Stomach (tissue), 9 donors: ENCODE results near the gene DCDC1. TPM values are rescaled to one million over a fixed set of nuclear protein-coding genes. Genes with fewer than 3 reads are reported as not detected.
A peak's percentile ranks its signal among the peaks of the same experiment; 100 is the strongest.

ENCODE experiments used
- DNase-seq, 2 donors: peaks; one replicate each; pipeline versions ENCODE4 v3.0.0 to v3.0.0-alpha.2; 2013 to 2019
- H3K27ac ChIP-seq, 5 donors: fragments of 200-600 bp in 4 of 5; sonication (generic) in 4 of 5; one replicate each; pipeline ENCODE4 v1.5.1; 2013 to 2019; ENCODE audit warnings: mild to moderate bottlenecking in 1 of 5, moderate library complexity in 1 of 5
- H3K27me3 ChIP-seq, 3 donors: fragments of 200-600 bp; sonication (generic); one replicate each; pipeline ENCODE4 v1.5.1; 2017 to 2019; ENCODE audit warnings: mixed run types in 1 of 3
- H3K36me3 ChIP-seq, 4 donors: fragments of 200-600 bp; sonication (generic); 1 replicate in 3 of 4; 2 replicates in 1 of 4; pipeline ENCODE4 v1.5.1; 2016 to 2019
- H3K4me1 ChIP-seq, 4 donors: fragments of 200-600 bp; sonication (generic); one replicate each; pipeline ENCODE4 v1.5.1; 2016 to 2019
- H3K4me3 ChIP-seq, 4 donors: fragments of 200-600 bp; sonication (generic) in 3 of 4; one replicate each; pipeline ENCODE4 v1.5.1; 2016 to 2019; ENCODE audit warnings: mild to moderate bottlenecking in 1 of 4
- H3K9me3 ChIP-seq, 4 donors: fragments of 200-600 bp; sonication (generic); one replicate each; pipeline ENCODE4 v1.5.1; 2016 to 2019
- EP300 ChIP-seq: sonication (generic); formaldehyde crosslinking; IDR thresholded peaks from one replicate; pipeline ENCODE4 v1.6.1; 2017; ENCODE audit warnings: antibody characterized with exemption
- POLR2A ChIP-seq, 4 donors: fragments of 450-650 bp; IDR thresholded peaks; one replicate each; pipeline ENCODE4 v1.6.1; 2016; ENCODE audit warnings: antibody characterized with exemption in 4 of 4, control low read depth in 2 of 4, mild to moderate bottlenecking in 1 of 4, moderate library complexity in 1 of 4
- POLR2AphosphoS5 ChIP-seq, 3 donors: sonication (generic); formaldehyde crosslinking; IDR thresholded peaks; one replicate each; pipeline ENCODE4 v1.6.1; 2016; ENCODE audit warnings: antibody characterized with exemption in 3 of 3
- WGBS, 5 donors: extraction: QIAGEN DNeasy Blood & Tissue Kit in 3 of 5; methylation state at CpG; one replicate each; pipeline versions ENCODE4 v1.1.5 to v1.1.7; 2013 to 2018; 5-methylcytosine and 5-hydroxymethylcytosine counted together
- intact Hi-C: fragments of 100-400 bp; cut with DNase I; formaldehyde crosslinking; loops from one replicate; pipeline ENCODE4 v1.15.1; 2023; ENCODE audit warnings: low total_unique reads
- polyA plus RNA-seq, 3 donors: library from polyadenylated mRNA; stranded (reverse); fragments of 200-250 nt; gene quantifications; one replicate each; pipeline ENCODE4 v1.2.3, GENCODE V29; 2013
- total RNA-seq, 5 donors: library from RNA; depleted of rRNA; stranded (reverse); fragments of >200 nt; gene quantifications; one replicate each; pipeline versions ENCODE4 v1.1.0 to v1.2.3, GENCODE V29; 2014 to 2016
- TF ChIP-seq, protein P1 (sequence below), 7 experiments: fragments of 450-650 bp in 4 of 7; fragments of 200-600 bp in 3 of 7; sonication (generic) in 3 of 7; IDR thresholded peaks; one replicate each; pipeline ENCODE4 v1.5.1; 2016 to 2019; ENCODE audit warnings: antibody characterized with exemption in 7 of 7, control low read depth in 2 of 7, mild to moderate bottlenecking in 1 of 7
- donor health status: healthy with polysubstance abuse.
- donor health status: Bipolar disorder and iron deficiency.
- donor health status: healthy.

Gene DCDC1
- total and polyA plus RNA-seq, 8 donors = 0.45 to 0.55 TPM; not detected in 6

DNA sequence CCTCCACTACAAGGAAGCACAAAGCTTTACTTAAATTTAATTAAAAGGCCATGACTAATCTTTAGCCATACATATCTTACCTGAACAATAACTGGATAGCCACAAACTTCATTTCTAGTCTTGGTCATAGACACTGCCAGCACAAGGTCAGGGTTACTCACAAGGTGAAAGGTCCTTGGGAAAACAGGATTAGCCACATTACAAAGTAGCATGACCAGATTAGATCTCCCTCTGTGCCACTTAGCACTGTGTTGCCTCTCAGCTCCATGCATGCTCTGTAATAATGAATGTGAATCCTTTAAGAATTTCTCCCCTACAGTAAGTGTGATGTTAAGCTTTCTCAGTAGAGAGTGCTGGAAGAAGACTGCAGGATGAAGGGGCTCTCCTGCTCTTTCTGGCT is 458.3 kb downstream of the DCDC1 start:
- peak in 1 of 2 donors; percentile 23 for DNase-seq
- Histone ChIP-seq H3K4me1 (peaks cover 0 to 7% (median 0%) of the 10 kb centered on the region in 4 donors), H3K36me3 (no peaks in the 10 kb centered on the region), H3K9me3 (no peaks in the 10 kb centered on the region), H3K27me3 (no peaks in the 10 kb centered on the region), H3K27ac (no peak overlapping the region), H3K4me3 (no peak overlapping the region)
- TF ChIP-seq POLR2AphosphoS5 (IDR thresholded peaks at IDR 0.05) = no peak
- TF ChIP-seq POLR2A (IDR thresholded peaks at IDR 0.05) = no peak
- no peak for TF ChIP-seq EP300
- TF ChIP-seq, protein P1, sequence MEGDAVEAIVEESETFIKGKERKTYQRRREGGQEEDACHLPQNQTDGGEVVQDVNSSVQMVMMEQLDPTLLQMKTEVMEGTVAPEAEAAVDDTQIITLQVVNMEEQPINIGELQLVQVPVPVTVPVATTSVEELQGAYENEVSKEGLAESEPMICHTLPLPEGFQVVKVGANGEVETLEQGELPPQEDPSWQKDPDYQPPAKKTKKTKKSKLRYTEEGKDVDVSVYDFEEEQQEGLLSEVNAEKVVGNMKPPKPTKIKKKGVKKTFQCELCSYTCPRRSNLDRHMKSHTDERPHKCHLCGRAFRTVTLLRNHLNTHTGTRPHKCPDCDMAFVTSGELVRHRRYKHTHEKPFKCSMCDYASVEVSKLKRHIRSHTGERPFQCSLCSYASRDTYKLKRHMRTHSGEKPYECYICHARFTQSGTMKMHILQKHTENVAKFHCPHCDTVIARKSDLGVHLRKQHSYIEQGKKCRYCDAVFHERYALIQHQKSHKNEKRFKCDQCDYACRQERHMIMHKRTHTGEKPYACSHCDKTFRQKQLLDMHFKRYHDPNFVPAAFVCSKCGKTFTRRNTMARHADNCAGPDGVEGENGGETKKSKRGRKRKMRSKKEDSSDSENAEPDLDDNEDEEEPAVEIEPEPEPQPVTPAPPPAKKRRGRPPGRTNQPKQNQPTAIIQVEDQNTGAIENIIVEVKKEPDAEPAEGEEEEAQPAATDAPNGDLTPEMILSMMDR (IDR thresholded peaks at IDR 0.05) = no peak
- intact Hi-C loops = no loop called here

DNA sequence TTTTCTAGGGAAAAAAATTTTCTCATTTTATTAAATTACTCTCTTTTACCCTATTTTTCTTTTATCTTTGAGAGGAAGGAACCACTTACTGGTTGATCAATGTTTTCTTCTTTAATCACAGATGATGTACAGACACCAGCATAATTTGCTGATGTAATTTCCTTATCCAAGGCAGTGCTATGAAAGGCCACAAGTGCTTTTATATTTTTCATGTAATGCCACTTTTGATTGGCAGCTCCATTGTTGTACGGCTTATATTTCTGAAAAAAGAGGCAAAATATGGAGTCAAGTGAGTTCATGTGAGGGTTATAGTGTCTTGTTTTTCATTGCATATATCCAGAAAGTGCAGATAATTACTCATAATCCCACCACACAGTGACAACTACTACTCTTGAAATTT is 460.7 kb downstream of the DCDC1 start:
- TF ChIP-seq POLR2A (IDR thresholded peaks at IDR 0.05) (no peak), EP300 (no peak), POLR2AphosphoS5 (IDR thresholded peaks at IDR 0.05) (no peak)
- TF ChIP-seq, protein P1 (IDR thresholded peaks at IDR 0.05) = no peak

GRCh38 chr11:30908272-30908671 is 461.3 kb downstream of the DCDC1 start:
- Histone ChIP-seq H3K27me3 (no peaks in the 10 kb centered on the region), H3K36me3 (no peaks in the 10 kb centered on the region), H3K27ac (no peak overlapping the region), H3K9me3 (no peaks in the 10 kb centered on the region), H3K4me1 (peaks cover 0 to 7% (median 0%) of the 10 kb centered on the region in 4 donors), H3K4me3 (no peak overlapping the region)
- intact Hi-C loops = no loop called here
- DNase-seq = no peak
- TF ChIP-seq, protein P1 (IDR thresholded peaks at IDR 0.05) = no peak
- TF ChIP-seq EP300 (no peak), POLR2A (IDR thresholded peaks at IDR 0.05) (no peak), POLR2AphosphoS5 (IDR thresholded peaks at IDR 0.05) (no peak)
- 75 to 87% (median 85%) methylated on average over 2 of the region's 2 CpGs for WGBS, 5 donors

More for the DNA sequence above, 460.7 kb downstream of the DCDC1 start:
- Histone ChIP-seq H3K9me3 (no peaks in the 10 kb centered on the region), H3K27me3 (no peaks in the 10 kb centered on the region), H3K36me3 (no peaks in the 10 kb centered on the region), H3K4me1 (peaks cover 0 to 7% (median 0%) of the 10 kb centered on the region in 4 donors), H3K27ac (no peak overlapping the region), H3K4me3 (no peak overlapping the region)
- intact Hi-C loops = no loop called here
- WGBS, 5 donors = 80 to 92% (median 90%) methylated on average over 1 of the region's 1 CpG
- no peak for DNase-seq

DNA sequence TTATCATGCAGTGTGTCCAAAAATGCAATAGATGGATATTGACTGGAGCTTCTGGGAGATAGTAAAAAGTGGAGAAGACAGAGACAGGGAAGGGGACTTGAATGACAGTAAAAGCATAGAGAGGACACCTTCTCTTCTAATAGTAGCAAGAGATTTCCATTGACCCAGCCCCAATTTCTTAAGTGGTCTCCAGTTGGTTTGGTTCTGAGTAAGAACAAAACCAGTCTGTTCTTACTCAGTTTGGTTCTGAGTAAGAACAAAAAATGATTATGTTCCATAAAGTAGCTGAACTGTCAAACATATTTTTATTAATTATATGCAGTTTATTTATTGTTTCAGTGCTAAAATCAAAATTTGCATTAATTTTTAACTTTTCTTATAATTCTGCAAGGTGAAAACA is 466.6 kb downstream of the DCDC1 start:
- Histone ChIP-seq H3K27me3 (no peaks in the 10 kb centered on the region), H3K4me1 (no peaks in the 10 kb centered on the region), H3K9me3 (no peaks in the 10 kb centered on the region), H3K36me3 (no peaks in the 10 kb centered on the region), H3K4me3 (no peak overlapping the region), H3K27ac (no peak overlapping the region)
- intact Hi-C loops = no loop called here
- DNase-seq = no peak
- TF ChIP-seq POLR2A (IDR thresholded peaks at IDR 0.05) (no peak), POLR2AphosphoS5 (IDR thresholded peaks at IDR 0.05) (no peak)
- TF ChIP-seq, protein P1 (IDR thresholded peaks at IDR 0.05) = no peak
